Mucosa of stomach (tissue), 1 donor: ENCODE measurements around the gene FCER2.

ENCODE experiments used
- H3K27me3 ChIP-seq: one replicate; pipeline ENCODE4 v1.7.0; 2013; ENCODE audit warnings: mild to moderate bottlenecking, low read length; ENCODE audit not compliant: control insufficient read depth, insufficient read depth
- H3K36me3 ChIP-seq: one replicate; pipeline ENCODE4 v1.7.0; 2013; ENCODE audit warnings: low read length; ENCODE audit not compliant: control insufficient read depth, insufficient read depth
- H3K4me1 ChIP-seq: one replicate; pipeline ENCODE4 v1.7.0; 2013; ENCODE audit warnings: mild to moderate bottlenecking, low read length; ENCODE audit not compliant: control insufficient read depth, insufficient read depth
- H3K4me3 ChIP-seq: one replicate; pipeline ENCODE4 v1.7.0; 2013; ENCODE audit warnings: low read length
- H3K9ac ChIP-seq: one replicate; pipeline ENCODE4 v1.7.0; 2013; ENCODE audit warnings: mild to moderate bottlenecking, low read length, moderate library complexity
- H3K9me3 ChIP-seq: one replicate; pipeline ENCODE4 v1.7.0; 2013; ENCODE audit warnings: mild to moderate bottlenecking, low read length, moderate library complexity; ENCODE audit not compliant: control insufficient read depth
- donor health status: Pancreatic carcinoma.

Gene FCER2

GRCh38 chr19:7706188-7706954 lies 4.4 kb upstream of the FCER2 start:
- Histone ChIP-seq H3K9ac (no peak overlapping the region), H3K27me3 (no peaks in the 10 kb centered on the region), H3K4me3 (no peak overlapping the region), H3K4me1 (no peaks in the 10 kb centered on the region), H3K9me3 (no peaks in the 10 kb centered on the region), H3K36me3 (no peaks in the 10 kb centered on the region)

GRCh38 chr19:7705387-7706187 lies 3.7 kb upstream of the FCER2 start:
- no peak overlapping the region for H3K4me3 ChIP-seq
- no peaks in the 10 kb centered on the region for H3K4me1 ChIP-seq
- H3K27me3 ChIP-seq: no peaks in the 10 kb centered on the region
- H3K36me3 ChIP-seq: no peaks in the 10 kb centered on the region
- no peaks in the 10 kb centered on the region for H3K9me3 ChIP-seq
- H3K9ac ChIP-seq: no peak overlapping the region

- H3K27me3 ChIP-seq: peaks cover 5% of the 10 kb centered on the region
- H3K4me3 ChIP-seq: no peak overlapping the region
- no peaks in the 10 kb centered on the region for H3K36me3 ChIP-seq
- no peaks in the 10 kb centered on the region for H3K4me1 ChIP-seq
- H3K9me3 ChIP-seq: no peaks in the 10 kb centered on the region
- H3K9ac ChIP-seq: no peak overlapping the region
Measured at GRCh38 chr19:7704280-7705060, 2.5 kb upstream of the FCER2 start.

GRCh38 chr19:7703332-7703731 lies 1.4 kb upstream of the FCER2 start:
- Histone ChIP-seq H3K9ac (no peak overlapping the region), H3K36me3 (no peaks in the 10 kb centered on the region), H3K4me3 (no peak overlapping the region), H3K4me1 (no peaks in the 10 kb centered on the region), H3K27me3 (peaks cover 9% of the 10 kb centered on the region), H3K9me3 (no peaks in the 10 kb centered on the region)

- H3K4me1 ChIP-seq: no peaks in the 10 kb centered on the region
- H3K9me3 ChIP-seq: no peaks in the 10 kb centered on the region
- H3K36me3 ChIP-seq: no peaks in the 10 kb centered on the region
- peaks cover 20% of the 10 kb centered on the region for H3K27me3 ChIP-seq
- no peak overlapping the region for H3K9ac ChIP-seq
- no peak overlapping the region for H3K4me3 ChIP-seq
Measured at GRCh38 chr19:7701049-7701653, 780 bp downstream of the FCER2 start.

- H3K4me3 ChIP-seq: no peak overlapping the region
- no peak overlapping the region for H3K9ac ChIP-seq
- no peaks in the 10 kb centered on the region for H3K36me3 ChIP-seq
- no peaks in the 10 kb centered on the region for H3K4me1 ChIP-seq
- H3K27me3 ChIP-seq: peaks cover 20% of the 10 kb centered on the region
- no peaks in the 10 kb centered on the region for H3K9me3 ChIP-seq
Measured at GRCh38 chr19:7699417-7700401, 2.2 kb downstream of the FCER2 start.

GRCh38 chr19:7699003-7699402 lies 2.9 kb downstream of the FCER2 start:
- H3K4me3 ChIP-seq: no peak overlapping the region
- H3K27me3 ChIP-seq: peaks cover 20% of the 10 kb centered on the region
- H3K36me3 ChIP-seq: no peaks in the 10 kb centered on the region
- H3K4me1 ChIP-seq: no peaks in the 10 kb centered on the region
- no peaks in the 10 kb centered on the region for H3K9me3 ChIP-seq
- H3K9ac ChIP-seq: no peak overlapping the region

GRCh38 chr19:7698583-7698982 lies 3.3 kb downstream of the FCER2 start:
- Histone ChIP-seq H3K27me3 (peaks cover 20% of the 10 kb centered on the region), H3K4me1 (no peaks in the 10 kb centered on the region), H3K36me3 (no peaks in the 10 kb centered on the region), H3K9me3 (no peaks in the 10 kb centered on the region), H3K4me3 (no peak overlapping the region), H3K9ac (no peak overlapping the region)

GRCh38 chr19:7697721-7698287 lies 4.1 kb downstream of the FCER2 start:
- Histone ChIP-seq H3K9ac (no peak overlapping the region), H3K4me3 (no peak overlapping the region), H3K9me3 (no peaks in the 10 kb centered on the region), H3K36me3 (no peaks in the 10 kb centered on the region), H3K4me1 (no peaks in the 10 kb centered on the region), H3K27me3 (peaks cover 20% of the 10 kb centered on the region)

- Histone ChIP-seq H3K36me3 (no peaks in the 10 kb centered on the region), H3K27me3 (peaks cover 27% of the 10 kb centered on the region)
Measured at GRCh38 chr19:7694499-7694898, 7.4 kb downstream of the FCER2 start.

More at GRCh38 chr19:7694499-7694898, 7.4 kb downstream of the FCER2 start:
- H3K9ac ChIP-seq: no peak overlapping the region
- H3K4me3 ChIP-seq: no peak overlapping the region
- no peaks in the 10 kb centered on the region for H3K9me3 ChIP-seq
- no peaks in the 10 kb centered on the region for H3K4me1 ChIP-seq
